ENCODE measurements around the gene PHLPP1. TPM values are rescaled to one million over a fixed set of nuclear protein-coding genes. Genes with fewer than 3 reads are reported as not detected.
A peak's percentile ranks its signal among the peaks of the same experiment; 100 is the strongest.

The PHLPP1 gene
- polyA plus RNA-seq, 1 experiment = 5.6 TPM

GRCh38 chr18:62876828-62877227, 161.5 kb downstream of the PHLPP1 start:
- no peak for DNase-seq (ENCODE audit: low read depth, low spot score)
- POLR2A ChIA-PET = interaction anchor here (0.9 kb wide), 1 partner anchor 14 kb away, joined by 3 read pairs; no protein-coding TSS in a partner anchor
- CTCF ChIA-PET = interaction anchor here (1.1 to 1.8 kb wide), 4 partner anchors 10 to 17 kb away, joined by 3 to 5 read pairs (median 4); no protein-coding TSS in a partner anchor
- Histone ChIP-seq H3K27ac (ENCODE audit: low read depth, low read length) (no peak overlapping the region), H3K9me3 (ENCODE audit: control insufficient read depth, insufficient read depth, low read length) (no peaks in the 10 kb centered on the region), H3K4me3 (ENCODE audit: low read depth, low read length) (no peak overlapping the region), H3K27me3 (ENCODE audit: control insufficient read depth, insufficient read depth, low read length) (no peaks in the 10 kb centered on the region)
- no peak for TF ChIP-seq CTCF (IDR thresholded peaks at IDR 0.05; ENCODE audit: low read depth, low read length)

DNA sequence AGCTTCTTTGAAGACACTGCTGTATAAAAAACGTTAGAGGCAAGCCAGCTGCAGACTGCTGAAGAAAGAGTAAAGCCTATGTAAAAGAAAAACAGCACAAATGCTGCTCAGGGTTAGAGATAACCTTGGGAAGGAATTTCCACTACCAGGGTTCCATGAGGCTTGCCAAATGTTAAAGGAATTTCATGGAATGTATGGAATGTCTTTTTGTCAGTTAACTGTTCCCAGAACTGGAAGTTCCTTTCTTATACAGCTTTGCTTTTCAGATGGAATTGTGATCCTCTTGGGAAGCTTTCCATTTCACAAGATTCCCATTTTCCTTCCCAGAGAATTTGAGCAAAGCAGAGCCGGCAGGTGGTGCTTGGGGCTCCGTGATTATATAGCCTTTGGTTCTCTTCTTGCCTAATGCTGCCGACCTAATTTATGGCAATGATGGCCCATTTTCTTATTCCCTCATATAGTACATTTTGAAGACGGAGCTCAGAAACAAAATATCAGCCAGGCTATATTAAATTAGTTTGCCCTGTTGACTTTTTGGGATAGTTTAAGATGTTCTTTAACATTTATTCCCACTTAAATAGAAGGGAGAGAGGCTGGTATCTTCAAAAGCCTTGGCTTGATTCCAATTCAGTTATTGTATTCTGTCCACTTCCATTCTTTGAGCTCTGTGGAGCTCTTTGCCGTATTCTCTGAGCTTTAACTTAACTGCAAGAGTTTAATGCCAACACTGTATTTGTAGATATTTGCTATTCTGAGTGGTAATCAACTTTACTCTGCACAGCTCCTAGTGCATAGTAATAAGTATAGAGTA, 162.3 kb downstream of the PHLPP1 start:
- ChIA-PET CTCF (interaction anchor here (0.8 to 1.8 kb wide), 10 partner anchors 8 to 105 kb away, joined by 3 to 5 read pairs (median 3); no protein-coding TSS in a partner anchor), POLR2A (interaction anchor here (0.9 kb wide), 1 partner anchor 14 kb away, joined by 3 read pairs; no protein-coding TSS in a partner anchor)
- TF ChIP-seq CTCF (IDR thresholded peaks at IDR 0.05; ENCODE audit: low read depth, low read length) = peak; percentile 14; the same call in 1 of the 2 replicates
- no peak for DNase-seq (ENCODE audit: low read depth, low spot score)
- Histone ChIP-seq H3K4me3 (ENCODE audit: low read depth, low read length) (no peak overlapping the region), H3K27ac (ENCODE audit: low read depth, low read length) (no peak overlapping the region), H3K9me3 (ENCODE audit: control insufficient read depth, insufficient read depth, low read length) (no peaks in the 10 kb centered on the region), H3K27me3 (ENCODE audit: control insufficient read depth, insufficient read depth, low read length) (no peaks in the 10 kb centered on the region)

- no peak for TF ChIP-seq CTCF (IDR thresholded peaks at IDR 0.05; ENCODE audit: low read depth, low read length)
- no peak overlapping the region for H3K27ac ChIP-seq (ENCODE audit: low read depth, low read length)
- H3K27me3 ChIP-seq (ENCODE audit: control insufficient read depth, insufficient read depth, low read length) = no peaks in the 10 kb centered on the region
- ChIA-PET CTCF (interaction anchor here (0.8 to 1.8 kb wide), 9 partner anchors 9 to 104 kb away, joined by 3 to 5 read pairs (median 3); no protein-coding TSS in a partner anchor), POLR2A (no interaction called here)
- H3K9me3 ChIP-seq (ENCODE audit: control insufficient read depth, insufficient read depth, low read length) = no peaks in the 10 kb centered on the region
- DNase-seq (ENCODE audit: low read depth, low spot score) = no peak
- no peak overlapping the region for H3K4me3 ChIP-seq (ENCODE audit: low read depth, low read length)
These were observed 163.0 kb downstream of the PHLPP1 start for GRCh38 chr18:62878305-62878704.

- Histone ChIP-seq H3K9me3 (ENCODE audit: control insufficient read depth, insufficient read depth, low read length) (no peaks in the 10 kb centered on the region), H3K27me3 (ENCODE audit: control insufficient read depth, insufficient read depth, low read length) (no peaks in the 10 kb centered on the region), H3K27ac (ENCODE audit: low read depth, low read length) (no peak overlapping the region), H3K4me3 (ENCODE audit: low read depth, low read length) (no peak overlapping the region)
- ChIA-PET CTCF (interaction anchor here (0.6 kb wide), 2 partner anchors 13 to 77 kb away, joined by 3 to 4 read pairs; no protein-coding TSS in a partner anchor), POLR2A (no interaction called here)
- TF ChIP-seq CTCF (IDR thresholded peaks at IDR 0.05; ENCODE audit: low read depth, low read length) = no peak
- DNase-seq (ENCODE audit: low read depth, low spot score) = no peak
These were observed 164.7 kb downstream of the PHLPP1 start for GRCh38 chr18:62880034-62880433.

All from AG04450 (cell line).